IMR-90 (cell line): ENCODE data around the gene SETD3. TPM values are rescaled to one million over a fixed set of nuclear protein-coding genes. Genes with fewer than 3 reads are reported as not detected.

ENCODE experiments used
- ATAC-seq: fragments of 200-7000 bp; cut with Tn5 transposase; 2 replicates; pipeline ENCODE4 v1.9.1; 2020; ENCODE audit warnings: low read depth, mild to moderate bottlenecking, moderate library complexity
- BruUV-seq: library from RNA; stranded (reverse); fragments of 400-500 nt; replicated peaks from 2 replicates; lab custom pipeline; 2021; lab: Mats Ljungman, UMichigan
- CTCF ChIA-PET: fragments of 300-600 bp; formaldehyde crosslinking; extraction: SDS; loops from one replicate; lab custom pipeline; 2021; ENCODE audit warnings: antibody characterized with exemption; lab: Yijun Ruan, JAX
- POLR2A ChIA-PET: fragments of 300-600 bp; sonication (Branson Sonifier 250); formaldehyde crosslinking; loops from one replicate; lab custom pipeline; 2022; ENCODE audit warnings: antibody characterized with exemption; ENCODE audit not compliant: unreplicated experiment; lab: Charles Lee
- DNase-seq: peaks from one replicate; pipeline ENCODE4 v3.0.0; 2013
- H2AFZ ChIP-seq: replicated peaks from 2 replicates; pipeline ENCODE3; 2013; ENCODE audit warnings: low read length, mild to moderate bottlenecking; ENCODE audit not compliant: poor library complexity
- H2AK5ac ChIP-seq: 2 replicates; pipeline ENCODE4 v1.6.1; 2013; ENCODE audit warnings: low read depth, low read length, inconsistent platforms
- H2AK9ac ChIP-seq: replicated peaks from 2 replicates; pipeline ENCODE3; 2013; ENCODE audit warnings: mild to moderate bottlenecking, low read depth, low read length, moderate library complexity; ENCODE audit not compliant: poor library complexity
- H2BK120ac ChIP-seq: 2 replicates; pipeline ENCODE4 v1.6.1; 2013; ENCODE audit warnings: low read depth, low read length, inconsistent platforms
- H2BK15ac ChIP-seq: 3 replicates; pipeline ENCODE4 v1.6.1; 2013; ENCODE audit warnings: low read depth, low read length, inconsistent platforms
- H2BK20ac ChIP-seq: 2 replicates; pipeline ENCODE4 v1.6.1; 2013; ENCODE audit warnings: low read depth, mild to moderate bottlenecking, inconsistent platforms, low read length, moderate library complexity
- H2BK5ac ChIP-seq: 2 replicates; pipeline ENCODE4 v1.6.1; 2013; ENCODE audit warnings: mild to moderate bottlenecking, low read depth, low read length, inconsistent platforms; ENCODE audit not compliant: poor library complexity, severe bottlenecking
- H3K14ac ChIP-seq: replicated peaks from 2 replicates; pipeline ENCODE4 v1.6.1; 2013; ENCODE audit warnings: low read depth, low read length, inconsistent platforms
- H3K18ac ChIP-seq: 2 replicates; pipeline ENCODE4 v1.6.1; 2013; ENCODE audit warnings: low read depth, low read length, control low read depth
- H3K23ac ChIP-seq: 2 replicates; pipeline ENCODE4 v1.6.1; 2013; ENCODE audit warnings: low read depth, low read length, inconsistent platforms
- H3K27ac ChIP-seq: 2 replicates; pipeline ENCODE4 v1.5.1; 2013; ENCODE audit warnings: mild to moderate bottlenecking, control low read depth, low read length; ENCODE audit not compliant: insufficient read depth
- H3K27me3 ChIP-seq: 2 replicates; pipeline ENCODE4 v1.6.1; 2013; ENCODE audit warnings: low read length; ENCODE audit not compliant: control insufficient read depth, insufficient read depth
- H3K36me3 ChIP-seq: 2 replicates; pipeline ENCODE4 v1.6.1; 2013; ENCODE audit warnings: low read length, mixed read lengths; ENCODE audit not compliant: control insufficient read depth, insufficient read depth
- H3K4ac ChIP-seq: 2 replicates; pipeline ENCODE4 v1.6.1; 2013; ENCODE audit warnings: low read depth, low read length, inconsistent platforms
- H3K4me1 ChIP-seq: 2 replicates; pipeline ENCODE4 v1.6.1; 2013; ENCODE audit warnings: low read length, mixed read lengths; ENCODE audit not compliant: control insufficient read depth, insufficient read depth
- H3K4me2 ChIP-seq: 2 replicates; pipeline ENCODE4 v1.6.1; 2013; ENCODE audit warnings: low read depth, mild to moderate bottlenecking, control low read depth, low read length, moderate library complexity
- H3K4me3 ChIP-seq: 2 replicates; pipeline ENCODE4 v1.5.1; 2013; ENCODE audit warnings: low read depth, mild to moderate bottlenecking, control low read depth, low read length, moderate library complexity; ENCODE audit not compliant: insufficient read depth
- H3K56ac ChIP-seq: 2 replicates; pipeline ENCODE4 v1.6.1; 2013; ENCODE audit warnings: low read length, inconsistent platforms; ENCODE audit not compliant: insufficient read depth; ENCODE audit errors: extremely low read depth
- H3K79me1 ChIP-seq, 2 experiments: 2 replicates each; pipeline ENCODE4 v1.6.1; 2013; ENCODE audit warnings: low read length in 2 of 2, inconsistent platforms in 1 of 2, low read depth in 1 of 2
- H3K9ac ChIP-seq: 2 replicates; pipeline ENCODE4 v1.6.1; 2013; ENCODE audit warnings: low read depth, low read length, control low read depth
- H3K9me1 ChIP-seq: 2 replicates; pipeline ENCODE4 v1.6.1; 2013; ENCODE audit warnings: low read length, inconsistent platforms; ENCODE audit not compliant: insufficient read depth
- H3K9me3 ChIP-seq: 2 replicates; pipeline ENCODE4 v1.6.1; 2013; ENCODE audit warnings: low read length; ENCODE audit not compliant: control insufficient read depth, insufficient read depth
- H4K20me1 ChIP-seq: 2 replicates; pipeline ENCODE4 v1.6.1; 2013; ENCODE audit warnings: low read length, inconsistent platforms; ENCODE audit not compliant: insufficient read depth
- H4K5ac ChIP-seq: 2 replicates; pipeline ENCODE4 v1.6.1; 2013; ENCODE audit warnings: mild to moderate bottlenecking, low read depth, low read length, control low read depth
- H4K8ac ChIP-seq, 2 experiments: 2 replicates each; pipeline ENCODE4 v1.6.1; 2013; ENCODE audit warnings: low read depth in 2 of 2, low read length in 2 of 2, control low read depth in 1 of 2, inconsistent platforms in 1 of 2
- H4K91ac ChIP-seq: 2 replicates; pipeline ENCODE4 v1.6.1; 2013; ENCODE audit warnings: low read depth, low read length, inconsistent platforms; ENCODE audit not compliant: insufficient read depth
- MAZ ChIP-seq: IDR thresholded peaks from 2 replicates; pipeline ENCODE4 v1.6.1; 2012; ENCODE audit warnings: low read depth, mild to moderate bottlenecking, low read length, improper control_type of control experiment, moderate library complexity, borderline replicate concordance
- WGBS, 2 experiments: methylation state at CpG; one replicate each; pipeline versions ENCODE4 v1.1.5 to v1.1.7; 2013; ENCODE audit warnings: missing lambda C conversion rate in 2 of 2; ENCODE audit not compliant: insufficient read length in 1 of 2; ENCODE audit errors: extremely low coverage in 2 of 2; 5-methylcytosine and 5-hydroxymethylcytosine counted together
- dilution Hi-C: fragments of 300-500 bp; cut with HindIII; formaldehyde crosslinking; loops from one replicate; pipeline ENCODE4 v1.14.3; 2018; ENCODE audit warnings: low sequenced_read_pairs; ENCODE audit not compliant: unreplicated experiment
- in situ Hi-C: fragments of 300-500 bp; cut with MboI; formaldehyde crosslinking; loops from 3 replicates; pipeline ENCODE4 v1.14.3; 2019; ENCODE audit warnings: low sequenced_read_pairs, inconsistent platforms, mixed read lengths
- intact Hi-C: fragments of 100-400 bp; cut with micrococcal nuclease; formaldehyde crosslinking; loops from 2 replicates; pipeline ENCODE4 v1.10.0; 2022
- polyA plus RNA-seq, 3 experiments: library from polyadenylated mRNA; depleted of rRNA; stranded (reverse); fragments of >200 nt; gene quantifications; 2 replicates each; pipeline ENCODE4 v1.2.3, GENCODE V29; 2012; ENCODE audit warnings: low replicate concordance in 1 of 3
- total RNA-seq: library from RNA; depleted of rRNA; stranded (reverse); fragments of >200 nt; gene quantifications from 2 replicates; pipeline ENCODE4 v1.2.3, GENCODE V29; 2012

The SETD3 gene
- total and polyA plus RNA-seq, 2 of the 4 experiments (the other 2 are of a cell fraction) = 18.8 to 31.9 TPM

- Histone ChIP-seq H3K27me3 (no peaks in the 10 kb centered on the region), H3K4me1 (peaks cover 9% of the 10 kb centered on the region), H3K4me3 (no peak overlapping the region), H3K9ac (no peak overlapping the region), H2AK9ac (no peak overlapping the region), H3K14ac (no peak overlapping the region), H4K20me1 (no peaks in the 10 kb centered on the region), H3K4ac (no peak overlapping the region), H3K23ac (no peak overlapping the region), H3K27ac (no peak overlapping the region), H2BK20ac (no peak overlapping the region), H2BK5ac (no peak overlapping the region), H3K18ac (no peak overlapping the region), H3K36me3 (peaks cover 6% of the 10 kb centered on the region), H4K8ac (no peak overlapping the region), H3K56ac (no peak overlapping the region), H4K91ac (no peak overlapping the region), H4K5ac (no peak overlapping the region), H2BK15ac (no peak overlapping the region), H3K9me1 (peaks cover 14% of the 10 kb centered on the region), H2BK120ac (no peak overlapping the region), H3K9me3 (no peaks in the 10 kb centered on the region), H2AFZ (no peak overlapping the region), H3K4me2 (no peak overlapping the region), H3K79me1 (peaks cover 0 to 21% of the 10 kb centered on the region in 2 experiments), H2AK5ac (no peak overlapping the region)
- CTCF ChIA-PET = no interaction called here
- ATAC-seq (no peak), DNase-seq (no peak)
- no CpG with 5 or more reads among the region's 3 CpGs for WGBS, 2 experiments
- intact Hi-C loops (no loop called here), in situ Hi-C loops (no loop called here), dilution Hi-C loops (no loop called here)
- no peak for TF ChIP-seq MAZ
- POLR2A ChIA-PET = no interaction called here
- no TSS peak for BruUV-seq
Measured at GRCh38 chr14:99437706-99438105, 43.0 kb downstream of the SETD3 start.
